ENCODE results near the gene KRT82.

DNA sequence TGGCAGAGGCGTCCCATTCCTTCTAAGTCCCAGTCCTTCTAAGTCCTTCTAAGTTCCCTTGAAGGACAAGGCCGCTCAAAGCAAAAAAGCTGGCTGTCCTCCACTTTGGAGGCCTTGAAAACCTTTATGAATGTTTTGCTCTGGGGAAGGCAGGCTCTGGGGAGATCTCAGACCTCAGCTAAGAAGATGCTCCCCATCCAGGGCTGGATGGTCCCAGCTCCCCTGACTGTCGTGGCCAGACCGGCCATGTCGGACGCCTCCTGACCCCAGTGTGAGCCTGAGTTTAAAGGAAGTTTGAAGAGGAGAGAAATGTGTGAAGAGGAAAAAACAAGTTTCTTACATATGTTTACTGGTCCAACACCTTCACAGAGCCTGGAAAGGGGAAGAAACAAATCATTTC, 26.6 kb downstream of the KRT82 start:
- TF ChIP-seq, protein P1, sequence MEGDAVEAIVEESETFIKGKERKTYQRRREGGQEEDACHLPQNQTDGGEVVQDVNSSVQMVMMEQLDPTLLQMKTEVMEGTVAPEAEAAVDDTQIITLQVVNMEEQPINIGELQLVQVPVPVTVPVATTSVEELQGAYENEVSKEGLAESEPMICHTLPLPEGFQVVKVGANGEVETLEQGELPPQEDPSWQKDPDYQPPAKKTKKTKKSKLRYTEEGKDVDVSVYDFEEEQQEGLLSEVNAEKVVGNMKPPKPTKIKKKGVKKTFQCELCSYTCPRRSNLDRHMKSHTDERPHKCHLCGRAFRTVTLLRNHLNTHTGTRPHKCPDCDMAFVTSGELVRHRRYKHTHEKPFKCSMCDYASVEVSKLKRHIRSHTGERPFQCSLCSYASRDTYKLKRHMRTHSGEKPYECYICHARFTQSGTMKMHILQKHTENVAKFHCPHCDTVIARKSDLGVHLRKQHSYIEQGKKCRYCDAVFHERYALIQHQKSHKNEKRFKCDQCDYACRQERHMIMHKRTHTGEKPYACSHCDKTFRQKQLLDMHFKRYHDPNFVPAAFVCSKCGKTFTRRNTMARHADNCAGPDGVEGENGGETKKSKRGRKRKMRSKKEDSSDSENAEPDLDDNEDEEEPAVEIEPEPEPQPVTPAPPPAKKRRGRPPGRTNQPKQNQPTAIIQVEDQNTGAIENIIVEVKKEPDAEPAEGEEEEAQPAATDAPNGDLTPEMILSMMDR (IDR thresholded peaks at IDR 0.05 in 8 of 11, conservative IDR thresholded peaks at IDR 0.05 in 3 of 11) = no peak
- no peak for TF ChIP-seq POLR2AphosphoS5 (IDR thresholded peaks at IDR 0.05)
- TF ChIP-seq POLR2A (IDR thresholded peaks at IDR 0.05) = no peak

Measured in spleen (tissue), 7 donors.